GM12878 (cell line): ENCODE data around the gene CABLES1. TPM values are rescaled to one million over a fixed set of nuclear protein-coding genes. Genes with fewer than 3 reads are reported as not detected.

Source experiments
- ATAC-seq: fragments of 200-7000 bp; cut with Tn5 transposase; 3 replicates; pipeline ENCODE4 v1.9.1; 2020; ENCODE audit warnings: mild to moderate bottlenecking, moderate library complexity
- BruUV-seq: library from RNA; stranded (reverse); fragments of 400-500 nt; replicated peaks from 2 replicates; lab custom pipeline; 2021; lab: Mats Ljungman, UMichigan
- CTCF ChIA-PET: fragments of 300-600 bp; sonication (Branson Sonifier 250); formaldehyde crosslinking; extraction: SDS; loops from one replicate; lab custom pipeline; 2021; ENCODE audit warnings: inconsistent platforms; lab: Yijun Ruan, JAX
- POLR2A ChIA-PET: fragments of 350-600 bp; formaldehyde crosslinking; extraction: SDS; loops from one replicate; lab custom pipeline; 2021; ENCODE audit warnings: inconsistent platforms; lab: Charles Lee
- RAD21 ChIA-PET: fragments of 300-600 bp; sonication (Branson Sonifier 250); formaldehyde crosslinking; loops from one replicate; lab custom pipeline; 2023; ENCODE audit warnings: antibody characterized with exemption; ENCODE audit not compliant: unreplicated experiment; lab: Charles Lee
- SMC1A ChIA-PET: fragments of 300-600 bp; sonication (Branson Sonifier 250); formaldehyde crosslinking; loops from one replicate; lab custom pipeline; 2023; ENCODE audit not compliant: unreplicated experiment, uncharacterized antibody; lab: Charles Lee
- DNase-seq: peaks from one replicate; pipeline ENCODE4 v3.0.0-alpha.2; 2011; ENCODE audit warnings: low read depth, low spot score
- FAIRE-seq: peaks from 3 replicates; lab custom pipeline; 2011; peaks lifted over from hg19 to GRCh38; lab: Jason Lieb, UNC
- H2AFZ ChIP-seq: 2 replicates; pipeline ENCODE4 v1.6.0; 2011; ENCODE audit warnings: low read depth, low read length, control low read depth; ENCODE audit not compliant: control insufficient read depth
- H3K27ac ChIP-seq: 2 replicates; pipeline ENCODE4 v1.5.1; 2011; ENCODE audit warnings: control low read depth; ENCODE audit not compliant: control insufficient read depth, insufficient read depth
- H3K27me3 ChIP-seq, 2 experiments: replicated peaks in 1 of 2; 2 replicates each; pipeline versions ENCODE4 v1.6.0 to v1.6.1; 2011; ENCODE audit warnings: low read length in 1 of 2; ENCODE audit not compliant: control insufficient read depth in 2 of 2, insufficient read depth in 2 of 2
- H3K36me3 ChIP-seq, 2 experiments: 2 replicates each; pipeline ENCODE4 v1.5.1; 2011; ENCODE audit warnings: low read length in 1 of 2; ENCODE audit not compliant: control insufficient read depth in 2 of 2, insufficient read depth in 2 of 2
- H3K4me1 ChIP-seq: 2 replicates; pipeline ENCODE4 v1.6.1; 2011; ENCODE audit warnings: mild to moderate bottlenecking, low read length, moderate library complexity, mixed read lengths; ENCODE audit not compliant: control insufficient read depth, insufficient read depth
- H3K4me2 ChIP-seq: 2 replicates; pipeline ENCODE4 v1.6.0; 2011; ENCODE audit warnings: control low read depth; ENCODE audit not compliant: control insufficient read depth, insufficient read depth
- H3K4me3 ChIP-seq: fragments of 200-600 bp; sonication (generic); 2 replicates; pipeline ENCODE4 v1.5.1; 2016
- H3K79me2 ChIP-seq: 2 replicates; pipeline ENCODE4 v1.6.0; 2011; ENCODE audit warnings: low read length; ENCODE audit not compliant: control insufficient read depth, insufficient read depth
- H3K9ac ChIP-seq: 2 replicates; pipeline ENCODE4 v1.8.0; 2011; ENCODE audit warnings: low read length, control low read depth, mixed read lengths; ENCODE audit not compliant: control insufficient read depth, insufficient read depth
- H3K9me3 ChIP-seq: replicated peaks from 3 replicates; pipeline ENCODE4 v1.5.1; 2011; ENCODE audit warnings: mild to moderate bottlenecking, low read length; ENCODE audit not compliant: control insufficient read depth, insufficient read depth
- H4K20me1 ChIP-seq: 2 replicates; pipeline ENCODE4 v1.6.0; 2011; ENCODE audit not compliant: control insufficient read depth, insufficient read depth
- CEBPB ChIP-seq, 2 experiments: fragments of 150-350 bp in 1 of 2; IDR thresholded peaks; 2 replicates each; pipeline ENCODE4 v1.6.1; 2012 to 2014; ENCODE audit warnings: low read depth in 2 of 2, low read length in 2 of 2, borderline replicate concordance in 1 of 2, inconsistent platforms in 1 of 2
- E2F4 ChIP-seq: IDR thresholded peaks from 2 replicates; pipeline ENCODE4 v1.6.1; 2012; ENCODE audit warnings: low read depth, low read length, improper control_type of control experiment
- E4F1 ChIP-seq: fragments of 450-650 bp; IDR thresholded peaks from 2 replicates; pipeline ENCODE4 v1.6.1; 2018; ENCODE audit warnings: borderline replicate concordance, mild to moderate bottlenecking; ENCODE audit not compliant: partially characterized antibody
- EED ChIP-seq: sonication (generic); IDR thresholded peaks from 2 replicates; pipeline ENCODE4 v1.6.1; 2016; ENCODE audit warnings: antibody characterized with exemption, low read depth
- GABPA ChIP-seq: IDR thresholded peaks from 2 replicates; pipeline ENCODE4 v1.6.1; 2014; ENCODE audit warnings: antibody characterized with exemption, low read depth, mild to moderate bottlenecking, inconsistent platforms
- HCFC1 ChIP-seq: fragments of 150-350 bp; IDR thresholded peaks from 2 replicates; pipeline ENCODE4 v1.6.1; 2014; ENCODE audit warnings: low read length
- HDAC6 ChIP-seq: fragments of 200-600 bp; sonication (generic); IDR thresholded peaks from one replicate; pipeline ENCODE4 v1.8.0; 2017; ENCODE audit warnings: antibody characterized with exemption; ENCODE audit not compliant: unreplicated experiment
- IRF3 ChIP-seq: fragments of 450-650 bp; IDR thresholded peaks from 2 replicates; pipeline ENCODE4 v1.6.1; 2014; ENCODE audit warnings: mild to moderate bottlenecking
- PBX3 ChIP-seq: IDR thresholded peaks from 2 replicates; pipeline ENCODE4 v1.6.1; 2011; ENCODE audit warnings: mild to moderate bottlenecking, low read depth, low read length, moderate library complexity; ENCODE audit not compliant: insufficient replicate concordance
- RELB ChIP-seq: fragments of 450-650 bp; IDR thresholded peaks from 2 replicates; pipeline ENCODE4 v1.6.1; 2017; ENCODE audit warnings: low read depth, mild to moderate bottlenecking, moderate library complexity
- SREBF1 ChIP-seq: IDR thresholded peaks from 2 replicates; pipeline ENCODE4 v1.6.1; 2012; ENCODE audit warnings: mild to moderate bottlenecking, low read length
- TCF7 ChIP-seq: IDR thresholded peaks from 2 replicates; pipeline ENCODE4 v1.6.1; 2014; ENCODE audit warnings: antibody characterized with exemption, borderline replicate concordance
- YBX1 ChIP-seq: fragments of 450-650 bp; IDR thresholded peaks from 2 replicates; pipeline ENCODE4 v1.6.1; 2016; ENCODE audit warnings: antibody characterized with exemption
- WGBS: methylation state at CpG from one replicate; pipeline ENCODE4 v1.1.6; 2016; ENCODE audit warnings: low lambda C conversion rate; ENCODE audit not compliant: insufficient replicate concordance, insufficient coverage; ENCODE audit errors: missing lambda C conversion rate; 5-methylcytosine and 5-hydroxymethylcytosine counted together
- in situ Hi-C: fragments of 300-500 bp; cut with MboI; formaldehyde crosslinking; loops from 9 replicates; pipeline ENCODE4 v1.14.3; 2018; ENCODE audit warnings: mixed read lengths
- intact Hi-C: fragments of 100-400 bp; cut with micrococcal nuclease; formaldehyde crosslinking; loops from one replicate; pipeline ENCODE4 v1.14.2; 2022; ENCODE audit not compliant: unreplicated experiment
- polyA plus RNA-seq, 11 experiments: library from polyadenylated mRNA; depleted of rRNA in 4 of 11; unstranded in 6 of 11; stranded (reverse) in 5 of 11; fragments of >200 nt; fragmentation: Nextera tagmentation in 4 of 11; fragmentation: Illumina TruSeq in 1 of 11; extraction: Ambion mirVana in 4 of 11; extraction: Trizol in 1 of 11; gene quantifications; 1 replicate in 1 of 11; 2 replicates in 10 of 11; pipeline versions ENCODE4 v1.2.1 to v1.2.3, GENCODE V29; 2011 to 2016; ENCODE audit warnings: inconsistent platforms in 2 of 11, missing spikeins in 2 of 11, low read depth in 1 of 11
- total RNA-seq, 4 experiments: library from RNA; depleted of rRNA in 3 of 4; stranded (reverse); fragments of >200 nt in 3 of 4; fragmentation: Illumina TruSeq in 1 of 4; extraction: Trizol in 1 of 4; gene quantifications; 2 replicates each; pipeline versions ENCODE4 v1.2.1 to v1.2.3, GENCODE V29; 2013 to 2021

Gene CABLES1
- total and polyA plus RNA-seq, 10 of the 15 experiments (the other 5 are each of a cell fraction or from before 2014, with no cell fraction given): 2.9 to 27.2 (median 8.2) TPM

GRCh38 chr18:23146861-23147469 lies 11.7 kb downstream of the CABLES1 start:
- intact Hi-C loops: no loop called here
- Histone ChIP-seq H3K27ac (no peak overlapping the region), H4K20me1 (no peaks in the 10 kb centered on the region), H3K4me3 (no peak overlapping the region), H3K36me3 (peaks cover 6 to 11% of the 10 kb centered on the region in 2 experiments), H3K4me2 (no peak overlapping the region), H2AFZ (no peak overlapping the region), H3K4me1 (peaks cover 17% of the 10 kb centered on the region), H3K27me3 (no peaks in the 10 kb centered on the region), H3K9ac (no peak overlapping the region), H3K79me2 (peaks cover 48% of the 10 kb centered on the region), H3K9me3 (no peaks in the 10 kb centered on the region)
- no peak for FAIRE-seq
- ChIA-PET RAD21 (no interaction called here), SMC1A (interaction anchor here (1.2 to 2.1 kb wide), 3 partner anchors 9 to 113 kb away, joined by 3 to 8 read pairs (median 7); no protein-coding TSS in a partner anchor), POLR2A (interaction anchor here (0.6 to 1.3 kb wide), 5 partner anchors 9 to 208 kb away, joined by 3 to 7 read pairs (median 3); no protein-coding TSS in a partner anchor), CTCF (interaction anchor here (1.2 to 1.3 kb wide), 2 partner anchors 16 to 212 kb away, joined by 4 read pairs; no protein-coding TSS in a partner anchor)
- BruUV-seq: no TSS peak
- in situ Hi-C loops: no loop called here
- DNase-seq: no peak
- ATAC-seq: no peak
- 85% methylated on average over 11 of the region's 11 CpGs for WGBS
- TF ChIP-seq E2F4 (no peak), HDAC6 (no peak), IRF3 (no peak), E4F1 (no peak), SREBF1 (no peak), EED (no peak), RELB (no peak), YBX1 (no peak), HCFC1 (no peak), GABPA (no peak), CEBPB (IDR thresholded peaks at IDR 0.05; ENCODE audit: borderline replicate concordance in 1 of 2, low read depth in 2 of 2, low read length in 2 of 2) (no peak), PBX3 (no peak), TCF7 (no peak)
